Endothelial cell of umbilical vein (primary cell): ENCODE data around the gene NFKBIE. TPM values are rescaled to one million over a fixed set of nuclear protein-coding genes. Genes with fewer than 3 reads are reported as not detected.

Source experiments
- BruUV-seq: library from RNA; stranded (reverse); fragments of 400-500 nt; replicated peaks from 2 replicates; lab custom pipeline; 2021; lab: Mats Ljungman, UMichigan
- CTCF ChIA-PET: fragments of 300-600, 350-600 bp; sonication (Branson Sonifier 250); formaldehyde crosslinking; loops from one replicate; lab custom pipeline; 2021; ENCODE audit warnings: antibody characterized with exemption, inconsistent platforms; lab: Charles Lee
- POLR2A ChIA-PET: fragments of 300-600, 350-600 bp; sonication (Branson Sonifier 250); formaldehyde crosslinking; loops from one replicate; lab custom pipeline; 2021; ENCODE audit warnings: antibody characterized with exemption, inconsistent platforms; lab: Charles Lee
- DNase-seq: peaks from one replicate; pipeline ENCODE4 v3.0.0-alpha.2; 2011; ENCODE audit warnings: low read depth, low spot score
- FAIRE-seq: peaks from 2 replicates; lab custom pipeline; 2011; peaks lifted over from hg19 to GRCh38; lab: Jason Lieb, UNC
- H2AFZ ChIP-seq: 2 replicates; pipeline ENCODE4 v1.6.0; 2012; ENCODE audit warnings: low read depth, low read length, control low read depth, inconsistent platforms
- H3K27ac ChIP-seq: 2 replicates; pipeline ENCODE4 v1.5.1; 2011; ENCODE audit warnings: low read depth, mild to moderate bottlenecking, control low read depth, low read length, moderate library complexity; ENCODE audit not compliant: insufficient read depth
- H3K27me3 ChIP-seq, 2 experiments: 2 replicates each; pipeline versions ENCODE4 v1.6.0 to v1.6.1; 2011; ENCODE audit warnings: low read length in 2 of 2, mixed read lengths in 1 of 2; ENCODE audit not compliant: control insufficient read depth in 2 of 2, insufficient read depth in 2 of 2
- H3K36me3 ChIP-seq, 2 experiments: 2 replicates in 1 of 2; 3 replicates in 1 of 2; pipeline ENCODE4 v1.5.1; 2011; ENCODE audit warnings: low read length in 2 of 2, mild to moderate bottlenecking in 1 of 2, moderate library complexity in 1 of 2; ENCODE audit not compliant: control insufficient read depth in 2 of 2, insufficient read depth in 2 of 2; ENCODE audit errors: extremely low read depth in 1 of 2
- H3K4me1 ChIP-seq: 3 replicates; pipeline ENCODE4 v1.5.1; 2011; ENCODE audit warnings: mild to moderate bottlenecking, low read length; ENCODE audit not compliant: control insufficient read depth, insufficient read depth; ENCODE audit errors: extremely low read depth
- H3K4me2 ChIP-seq: 2 replicates; pipeline ENCODE4 v1.6.1; 2011; ENCODE audit warnings: low read length, control low read depth, mixed read lengths; ENCODE audit not compliant: insufficient read depth
- H3K4me3 ChIP-seq, 3 experiments: fragments of 200-600 bp in 1 of 3; sonication (generic), shearing (Covaris generic) in 1 of 3; replicated peaks in 1 of 3; 2 replicates each; pipeline ENCODE4 v1.5.1; 2011 to 2016; ENCODE audit warnings: control low read depth in 3 of 3, low read length in 3 of 3, mild to moderate bottlenecking in 2 of 3, inconsistent platforms in 1 of 3, low read depth in 1 of 3, moderate library complexity in 1 of 3; ENCODE audit not compliant: insufficient read depth in 1 of 3
- H3K79me2 ChIP-seq: 2 replicates; pipeline ENCODE4 v1.6.0; 2012; ENCODE audit warnings: low read length, inconsistent platforms; ENCODE audit not compliant: control insufficient read depth, insufficient read depth
- H3K9ac ChIP-seq: replicated peaks from 2 replicates; pipeline ENCODE3; 2011; ENCODE audit warnings: low read length, control low read depth; ENCODE audit not compliant: insufficient read depth; ENCODE audit errors: extremely low read depth
- H3K9me1 ChIP-seq: replicated peaks from 3 replicates; pipeline ENCODE4 v1.6.0; 2011; ENCODE audit warnings: mild to moderate bottlenecking, low read length; ENCODE audit not compliant: control insufficient read depth, insufficient read depth; ENCODE audit errors: extremely low read depth
- H3K9me3 ChIP-seq: replicated peaks from 2 replicates; pipeline ENCODE4 v1.5.1; 2012; ENCODE audit warnings: low read length, inconsistent platforms; ENCODE audit not compliant: control insufficient read depth, insufficient read depth
- H4K20me1 ChIP-seq: replicated peaks from 2 replicates; pipeline ENCODE3; 2011; ENCODE audit warnings: mild to moderate bottlenecking, low read length; ENCODE audit not compliant: control insufficient read depth, insufficient read depth; ENCODE audit errors: extremely low read depth
- EZH2 ChIP-seq: IDR thresholded peaks from 2 replicates; pipeline ENCODE4 v1.6.1; 2012; ENCODE audit warnings: borderline replicate concordance, low read depth, mild to moderate bottlenecking, moderate library complexity, low read length, inconsistent platforms; ENCODE audit not compliant: severe bottlenecking
- FOS ChIP-seq: IDR thresholded peaks from 2 replicates; pipeline ENCODE4 v1.6.1; 2011; ENCODE audit warnings: mild to moderate bottlenecking, low read length, moderate library complexity, borderline replicate concordance; ENCODE audit not compliant: insufficient read depth
- GATA2 ChIP-seq: IDR thresholded peaks from 2 replicates; pipeline ENCODE4 v1.7.0; 2011; ENCODE audit warnings: low read depth, mild to moderate bottlenecking, moderate library complexity, mixed read lengths, low read length; ENCODE audit not compliant: insufficient read length, insufficient read depth
- JUN ChIP-seq: IDR thresholded peaks from 2 replicates; pipeline ENCODE4 v1.6.1; 2011; ENCODE audit warnings: borderline replicate concordance, low read depth; ENCODE audit not compliant: insufficient read length, insufficient read depth
- MYC ChIP-seq: IDR thresholded peaks from one replicate; pipeline ENCODE4 v1.6.1; 2011; ENCODE audit warnings: mild to moderate bottlenecking, low read depth, low read length
- POLR2A ChIP-seq: IDR thresholded peaks from 2 replicates; pipeline ENCODE4 v1.6.1; 2012; ENCODE audit warnings: low read depth, mild to moderate bottlenecking, control low read depth, low read length
- POLR2AphosphoS5 ChIP-seq: IDR thresholded peaks from 2 replicates; pipeline ENCODE4 v1.6.1; 2012; ENCODE audit warnings: low read depth, mild to moderate bottlenecking, control low read depth, low read length, moderate library complexity; ENCODE audit not compliant: insufficient read depth
- dilution Hi-C: fragments of 300-500 bp; cut with MboI; formaldehyde crosslinking; loops from one replicate; pipeline ENCODE4 v1.15.0; 2019; ENCODE audit warnings: low sequenced_read_pairs; ENCODE audit not compliant: extremely low pct_ligation_motif_present
- intact Hi-C: fragments of 100-400 bp; cut with micrococcal nuclease; formaldehyde crosslinking; loops from one replicate; pipeline ENCODE4 v1.10.0; 2022
- polyA plus RNA-seq, 4 experiments: library from polyadenylated mRNA; depleted of rRNA in 3 of 4; stranded (reverse) in 3 of 4; unstranded in 1 of 4; fragments of >200 nt; gene quantifications; 2 replicates each; pipeline versions ENCODE4 v1.2.1 to v1.2.3, GENCODE V29; 2011 to 2012; ENCODE audit warnings: missing spikeins in 1 of 4
- total RNA-seq: library from RNA; stranded (reverse); gene quantifications from 2 replicates; pipeline ENCODE4 v1.2.3, GENCODE V29; 2021
- TF ChIP-seq, protein P1 (sequence below), 2 donors: IDR thresholded peaks; 1 replicate in 1 of 2; 2 replicates in 1 of 2; pipeline ENCODE4 v1.5.1; 2011; ENCODE audit warnings: low read length in 2 of 2, mild to moderate bottlenecking in 2 of 2, moderate library complexity in 2 of 2, control low read depth in 1 of 2, inconsistent platforms in 1 of 2, low read depth in 1 of 2; ENCODE audit not compliant: insufficient read depth in 1 of 2; ENCODE audit errors: extremely low read depth in 1 of 2
- TF ChIP-seq, protein P2 (sequence below): IDR thresholded peaks from 2 replicates; pipeline ENCODE4 v1.6.1; 2011; ENCODE audit not compliant: insufficient read depth, insufficient read length

Gene NFKBIE
- total and polyA plus RNA-seq, 2 donors (not counting 3 experiments of a cell fraction or from before 2014, with no cell fraction given): 19.0 to 22.6 TPM

DNA sequence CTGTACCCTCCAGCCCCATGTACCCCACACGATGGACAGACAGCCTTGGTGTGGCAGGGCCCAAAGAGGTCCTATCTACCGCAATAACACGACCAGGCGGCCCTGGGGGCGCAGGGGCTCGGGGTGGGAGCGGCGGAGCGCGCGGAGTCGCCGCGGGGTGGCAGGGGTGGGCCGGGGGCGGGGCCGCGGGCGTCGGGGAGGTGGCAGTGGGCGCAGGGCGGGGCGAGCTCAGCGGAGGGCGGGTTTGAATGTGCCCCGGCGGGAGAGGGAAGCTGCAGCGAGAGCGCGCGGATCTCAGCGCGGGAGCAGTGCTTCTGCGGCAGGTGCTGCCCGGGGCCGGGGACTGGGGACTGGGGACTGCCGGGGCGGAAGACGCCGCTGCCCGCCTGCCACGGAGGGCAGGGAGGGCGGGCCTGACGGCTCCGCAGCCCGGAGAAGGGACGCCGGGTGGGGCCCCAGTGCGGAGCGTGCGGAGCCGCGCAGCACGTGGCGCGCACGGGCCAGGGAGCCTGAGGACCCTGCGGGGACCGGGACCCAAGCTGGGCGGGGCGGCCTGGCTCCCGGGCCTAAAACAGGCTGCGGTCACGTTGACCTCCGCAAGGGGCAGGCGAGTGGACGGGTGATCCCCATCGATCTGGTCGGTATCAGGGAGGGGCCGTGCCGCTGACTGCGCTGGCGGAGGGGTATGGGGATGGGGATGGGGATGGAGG, 41.9 kb downstream of the NFKBIE start, which contains the start of gene SLC29A1:
TSS of gene SLC29A1 (plus strand) at position 277 of the 710 bp plus-strand sequence. CDS start 3,719 bp downstream, outside the sequence.
- dilution Hi-C loops: no loop called here
- POLR2A ChIA-PET: interaction anchor here (0.6 to 5.3 kb wide), 4 partner anchors 11 to 47 kb away, joined by 3 to 34 read pairs (median 4); partner anchors contain the start of gene HSP90AB1
- peaks cover 57% of the 10 kb centered on the region for H3K4me1 ChIP-seq
- CTCF ChIA-PET: interaction anchor here (1.0 to 9.2 kb wide), 11 partner anchors 11 to 127 kb away, joined by 3 to 91 read pairs (median 7); partner anchors contain the start of gene HSP90AB1
- H3K4me2 ChIP-seq: peak within 1 kb of the TSS; percentile 86
- no peaks in the 10 kb centered on the region for H4K20me1 ChIP-seq
- no peaks in the 10 kb centered on the region for H3K27me3 ChIP-seq
- TF ChIP-seq POLR2A (peak; percentile 71), EZH2 (no peak), GATA2 (no peak), JUN (no peak), FOS (no peak), MYC (peak; percentile 43), POLR2AphosphoS5 (peak; percentile 78)
- TF ChIP-seq, protein P1, sequence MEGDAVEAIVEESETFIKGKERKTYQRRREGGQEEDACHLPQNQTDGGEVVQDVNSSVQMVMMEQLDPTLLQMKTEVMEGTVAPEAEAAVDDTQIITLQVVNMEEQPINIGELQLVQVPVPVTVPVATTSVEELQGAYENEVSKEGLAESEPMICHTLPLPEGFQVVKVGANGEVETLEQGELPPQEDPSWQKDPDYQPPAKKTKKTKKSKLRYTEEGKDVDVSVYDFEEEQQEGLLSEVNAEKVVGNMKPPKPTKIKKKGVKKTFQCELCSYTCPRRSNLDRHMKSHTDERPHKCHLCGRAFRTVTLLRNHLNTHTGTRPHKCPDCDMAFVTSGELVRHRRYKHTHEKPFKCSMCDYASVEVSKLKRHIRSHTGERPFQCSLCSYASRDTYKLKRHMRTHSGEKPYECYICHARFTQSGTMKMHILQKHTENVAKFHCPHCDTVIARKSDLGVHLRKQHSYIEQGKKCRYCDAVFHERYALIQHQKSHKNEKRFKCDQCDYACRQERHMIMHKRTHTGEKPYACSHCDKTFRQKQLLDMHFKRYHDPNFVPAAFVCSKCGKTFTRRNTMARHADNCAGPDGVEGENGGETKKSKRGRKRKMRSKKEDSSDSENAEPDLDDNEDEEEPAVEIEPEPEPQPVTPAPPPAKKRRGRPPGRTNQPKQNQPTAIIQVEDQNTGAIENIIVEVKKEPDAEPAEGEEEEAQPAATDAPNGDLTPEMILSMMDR (IDR thresholded peaks at IDR 0.05; ENCODE audit: extremely low read depth in 1 of 2, insufficient read depth in 1 of 2, low read depth in 1 of 2, low read length in 2 of 2): peak in 1 of 2 donors; percentile 30
- TF ChIP-seq, protein P2, sequence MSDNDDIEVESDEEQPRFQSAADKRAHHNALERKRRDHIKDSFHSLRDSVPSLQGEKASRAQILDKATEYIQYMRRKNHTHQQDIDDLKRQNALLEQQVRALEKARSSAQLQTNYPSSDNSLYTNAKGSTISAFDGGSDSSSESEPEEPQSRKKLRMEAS: no peak
- H3K9me3 ChIP-seq: no peaks in the 10 kb centered on the region
- peak within 1 kb of the TSS; percentile 97 for H3K27ac ChIP-seq
- H3K79me2 ChIP-seq: peaks cover 74% of the 10 kb centered on the region
- no peak within 1 kb of the TSS for H2AFZ ChIP-seq
- H3K36me3 ChIP-seq: peaks cover 0 to under 1% of the 10 kb centered on the region in 2 experiments
- no TSS peak for BruUV-seq
- DNase-seq (peak; percentile 66), FAIRE-seq (peak; percentile 38)
- peak within 1 kb of the TSS; percentile 63 for H3K9ac ChIP-seq
- peak within 1 kb of the TSS; percentile 56 to 82 (median 72) for H3K4me3 ChIP-seq
- no peaks in the 10 kb centered on the region for H3K9me1 ChIP-seq
- intact Hi-C loops: no loop called here
